Neural progenitor cell (in vitro differentiated cells): ENCODE data around the gene EME2.

Source experiments
- CTCF ChIP-seq: fragments of 200-600 bp; sonication (generic); IDR thresholded peaks from 2 replicates; pipeline ENCODE4 v1.5.1; 2017; ENCODE audit warnings: antibody characterized with exemption, mild to moderate bottlenecking
- EZH2 ChIP-seq: fragments of 200-600 bp; sonication (generic); IDR thresholded peaks from 2 replicates; pipeline ENCODE4 v1.6.1; 2017; ENCODE audit warnings: antibody characterized with exemption, mild to moderate bottlenecking, moderate library complexity

- no peak for TF ChIP-seq CTCF
- TF ChIP-seq EZH2, result no peak
Observed at GRCh38 chr16:1740781-1741490, 31.7 kb upstream of the EME2 start.
